Endothelial cell of umbilical vein (primary cell): ENCODE results near the gene CTSW. TPM values are rescaled to one million over a fixed set of nuclear protein-coding genes. Genes with fewer than 3 reads are reported as not detected.

Source experiments
- BruUV-seq: library from RNA; stranded (reverse); fragments of 400-500 nt; replicated peaks from 2 replicates; lab custom pipeline; 2021; lab: Mats Ljungman, UMichigan
- CTCF ChIA-PET: fragments of 300-600, 350-600 bp; sonication (Branson Sonifier 250); formaldehyde crosslinking; loops from one replicate; lab custom pipeline; 2021; ENCODE audit warnings: antibody characterized with exemption, inconsistent platforms; lab: Charles Lee
- POLR2A ChIA-PET: fragments of 300-600, 350-600 bp; sonication (Branson Sonifier 250); formaldehyde crosslinking; loops from one replicate; lab custom pipeline; 2021; ENCODE audit warnings: antibody characterized with exemption, inconsistent platforms; lab: Charles Lee
- DNase-seq: peaks from one replicate; pipeline ENCODE4 v3.0.0-alpha.2; 2011; ENCODE audit warnings: low read depth, low spot score
- FAIRE-seq: peaks from 2 replicates; lab custom pipeline; 2011; peaks lifted over from hg19 to GRCh38; lab: Jason Lieb, UNC
- H2AFZ ChIP-seq: 2 replicates; pipeline ENCODE4 v1.6.0; 2012; ENCODE audit warnings: low read depth, low read length, control low read depth, inconsistent platforms
- H3K27ac ChIP-seq: 2 replicates; pipeline ENCODE4 v1.5.1; 2011; ENCODE audit warnings: low read depth, mild to moderate bottlenecking, control low read depth, low read length, moderate library complexity; ENCODE audit not compliant: insufficient read depth
- H3K27me3 ChIP-seq, 2 experiments: 2 replicates each; pipeline versions ENCODE4 v1.6.0 to v1.6.1; 2011; ENCODE audit warnings: low read length in 2 of 2, mixed read lengths in 1 of 2; ENCODE audit not compliant: control insufficient read depth in 2 of 2, insufficient read depth in 2 of 2
- H3K36me3 ChIP-seq, 2 experiments: 2 replicates in 1 of 2; 3 replicates in 1 of 2; pipeline ENCODE4 v1.5.1; 2011; ENCODE audit warnings: low read length in 2 of 2, mild to moderate bottlenecking in 1 of 2, moderate library complexity in 1 of 2; ENCODE audit not compliant: control insufficient read depth in 2 of 2, insufficient read depth in 2 of 2; ENCODE audit errors: extremely low read depth in 1 of 2
- H3K4me1 ChIP-seq: 3 replicates; pipeline ENCODE4 v1.5.1; 2011; ENCODE audit warnings: mild to moderate bottlenecking, low read length; ENCODE audit not compliant: control insufficient read depth, insufficient read depth; ENCODE audit errors: extremely low read depth
- H3K4me2 ChIP-seq: 2 replicates; pipeline ENCODE4 v1.6.1; 2011; ENCODE audit warnings: low read length, control low read depth, mixed read lengths; ENCODE audit not compliant: insufficient read depth
- H3K4me3 ChIP-seq, 3 experiments: fragments of 200-600 bp in 1 of 3; sonication (generic), shearing (Covaris generic) in 1 of 3; replicated peaks in 1 of 3; 2 replicates each; pipeline ENCODE4 v1.5.1; 2011 to 2016; ENCODE audit warnings: control low read depth in 3 of 3, low read length in 3 of 3, mild to moderate bottlenecking in 2 of 3, inconsistent platforms in 1 of 3, low read depth in 1 of 3, moderate library complexity in 1 of 3; ENCODE audit not compliant: insufficient read depth in 1 of 3
- H3K79me2 ChIP-seq: 2 replicates; pipeline ENCODE4 v1.6.0; 2012; ENCODE audit warnings: low read length, inconsistent platforms; ENCODE audit not compliant: control insufficient read depth, insufficient read depth
- H3K9ac ChIP-seq: replicated peaks from 2 replicates; pipeline ENCODE3; 2011; ENCODE audit warnings: low read length, control low read depth; ENCODE audit not compliant: insufficient read depth; ENCODE audit errors: extremely low read depth
- H3K9me1 ChIP-seq: replicated peaks from 3 replicates; pipeline ENCODE4 v1.6.0; 2011; ENCODE audit warnings: mild to moderate bottlenecking, low read length; ENCODE audit not compliant: control insufficient read depth, insufficient read depth; ENCODE audit errors: extremely low read depth
- H3K9me3 ChIP-seq: replicated peaks from 2 replicates; pipeline ENCODE4 v1.5.1; 2012; ENCODE audit warnings: low read length, inconsistent platforms; ENCODE audit not compliant: control insufficient read depth, insufficient read depth
- H4K20me1 ChIP-seq: replicated peaks from 2 replicates; pipeline ENCODE3; 2011; ENCODE audit warnings: mild to moderate bottlenecking, low read length; ENCODE audit not compliant: control insufficient read depth, insufficient read depth; ENCODE audit errors: extremely low read depth
- CTCF ChIP-seq, 2 donors: IDR thresholded peaks; 1 replicate in 1 of 2; 2 replicates in 1 of 2; pipeline ENCODE4 v1.5.1; 2011; ENCODE audit warnings: low read length in 2 of 2, mild to moderate bottlenecking in 2 of 2, moderate library complexity in 2 of 2, control low read depth in 1 of 2, inconsistent platforms in 1 of 2, low read depth in 1 of 2; ENCODE audit not compliant: insufficient read depth in 1 of 2; ENCODE audit errors: extremely low read depth in 1 of 2
- EZH2 ChIP-seq: IDR thresholded peaks from 2 replicates; pipeline ENCODE4 v1.6.1; 2012; ENCODE audit warnings: borderline replicate concordance, low read depth, mild to moderate bottlenecking, moderate library complexity, low read length, inconsistent platforms; ENCODE audit not compliant: severe bottlenecking
- FOS ChIP-seq: IDR thresholded peaks from 2 replicates; pipeline ENCODE4 v1.6.1; 2011; ENCODE audit warnings: mild to moderate bottlenecking, low read length, moderate library complexity, borderline replicate concordance; ENCODE audit not compliant: insufficient read depth
- GATA2 ChIP-seq: IDR thresholded peaks from 2 replicates; pipeline ENCODE4 v1.7.0; 2011; ENCODE audit warnings: low read depth, mild to moderate bottlenecking, moderate library complexity, mixed read lengths, low read length; ENCODE audit not compliant: insufficient read length, insufficient read depth
- JUN ChIP-seq: IDR thresholded peaks from 2 replicates; pipeline ENCODE4 v1.6.1; 2011; ENCODE audit warnings: borderline replicate concordance, low read depth; ENCODE audit not compliant: insufficient read length, insufficient read depth
- MAX ChIP-seq: IDR thresholded peaks from 2 replicates; pipeline ENCODE4 v1.6.1; 2011; ENCODE audit not compliant: insufficient read depth, insufficient read length
- MYC ChIP-seq: IDR thresholded peaks from one replicate; pipeline ENCODE4 v1.6.1; 2011; ENCODE audit warnings: mild to moderate bottlenecking, low read depth, low read length
- POLR2A ChIP-seq: IDR thresholded peaks from 2 replicates; pipeline ENCODE4 v1.6.1; 2012; ENCODE audit warnings: low read depth, mild to moderate bottlenecking, control low read depth, low read length
- POLR2AphosphoS5 ChIP-seq: IDR thresholded peaks from 2 replicates; pipeline ENCODE4 v1.6.1; 2012; ENCODE audit warnings: low read depth, mild to moderate bottlenecking, control low read depth, low read length, moderate library complexity; ENCODE audit not compliant: insufficient read depth
- dilution Hi-C: fragments of 300-500 bp; cut with MboI; formaldehyde crosslinking; loops from one replicate; pipeline ENCODE4 v1.15.0; 2019; ENCODE audit warnings: low sequenced_read_pairs; ENCODE audit not compliant: extremely low pct_ligation_motif_present
- intact Hi-C: fragments of 100-400 bp; cut with micrococcal nuclease; formaldehyde crosslinking; loops from one replicate; pipeline ENCODE4 v1.10.0; 2022
- polyA plus RNA-seq, 4 experiments: library from polyadenylated mRNA; depleted of rRNA in 3 of 4; stranded (reverse) in 3 of 4; unstranded in 1 of 4; fragments of >200 nt; gene quantifications; 2 replicates each; pipeline versions ENCODE4 v1.2.1 to v1.2.3, GENCODE V29; 2011 to 2012; ENCODE audit warnings: missing spikeins in 1 of 4
- total RNA-seq: library from RNA; stranded (reverse); gene quantifications from 2 replicates; pipeline ENCODE4 v1.2.3, GENCODE V29; 2021

The CTSW gene
- total and polyA plus RNA-seq, 2 donors (not counting 3 experiments of a cell fraction or from before 2014, with no cell fraction given), result not detected

- H3K36me3 ChIP-seq, result peaks cover 6 to 11% of the 10 kb centered on the region in 2 experiments
- H3K4me1 ChIP-seq, result peaks cover 26% of the 10 kb centered on the region
- ChIA-PET POLR2A (interaction anchor here (0.6 kb wide), 1 partner anchor 34 kb away, joined by 3 read pairs; the partner anchor contains the start of gene FIBP), CTCF (interaction anchor here (1.3 kb wide), 1 partner anchor 32 kb away, joined by 5 read pairs; the partner anchor contains the start of gene CCDC85B)
- dilution Hi-C loops, result no loop called here
- H3K9me1 ChIP-seq, result no peaks in the 10 kb centered on the region
- H3K27ac ChIP-seq, result no peak overlapping the region
- DNase-seq, result no peak
- peaks cover 31% of the 10 kb centered on the region for H3K79me2 ChIP-seq
- H4K20me1 ChIP-seq, result no peaks in the 10 kb centered on the region
- no peak for FAIRE-seq
- intact Hi-C loops, result no loop called here
- no peak overlapping the region for H2AFZ ChIP-seq
- no peak overlapping the region for H3K9ac ChIP-seq
- H3K27me3 ChIP-seq, result no peaks in the 10 kb centered on the region
- no peak overlapping the region for H3K4me2 ChIP-seq
- H3K4me3 ChIP-seq, result no peak overlapping the region
- no peaks in the 10 kb centered on the region for H3K9me3 ChIP-seq
- TF ChIP-seq EZH2 (no peak), POLR2AphosphoS5 (no peak), MAX (no peak), GATA2 (no peak), JUN (no peak), CTCF (IDR thresholded peaks at IDR 0.05; ENCODE audit: extremely low read depth in 1 of 2, insufficient read depth in 1 of 2, low read depth in 1 of 2, low read length in 2 of 2) (no peak), MYC (no peak), POLR2A (no peak), FOS (no peak)
- BruUV-seq, result no TSS peak
Measured at GRCh38 chr11:65921876-65922275, 42.2 kb downstream of the CTSW start.
